GM18951 (cell line): ENCODE measurements around the gene C9orf50.

ENCODE experiments used
- POLR2A ChIP-seq: IDR thresholded peaks from 4 replicates; pipeline ENCODE4 v1.6.1; 2011; ENCODE audit warnings: mild to moderate bottlenecking; ENCODE audit not compliant: insufficient read length, insufficient read depth; ENCODE audit errors: extremely low read depth
- in situ Hi-C: fragments of 300-500 bp; cut with MboI; formaldehyde crosslinking; loops from one replicate; pipeline ENCODE4 v1.12.0; 2022; ENCODE audit warnings: low sequenced_read_pairs, mixed read lengths, inconsistent platforms; ENCODE audit not compliant: unreplicated experiment

C9orf50 gene

GRCh38 chr9:129582855-129583254, 38.0 kb downstream of the C9orf50 start:
- in situ Hi-C loops, result no loop called here

GRCh38 chr9:129581505-129582189, 39.3 kb downstream of the C9orf50 start:
- in situ Hi-C loops, result no loop called here
- no peak for TF ChIP-seq POLR2A

More at GRCh38 chr9:129582855-129583254, 38.0 kb downstream of the C9orf50 start:
- TF ChIP-seq POLR2A, result no peak

- no peak for TF ChIP-seq POLR2A
- in situ Hi-C loops, result no loop called here
These were observed 40.5 kb downstream of the C9orf50 start for GRCh38 chr9:129580211-129580915.

GRCh38 chr9:129579294-129579693, 41.6 kb downstream of the C9orf50 start:
- TF ChIP-seq POLR2A, result no peak
- in situ Hi-C loops, result no loop called here

- TF ChIP-seq POLR2A, result no peak
- in situ Hi-C loops, result no loop called here
These were observed 44.1 kb downstream of the C9orf50 start for GRCh38 chr9:129576546-129577543.

GRCh38 chr9:129575818-129576217, 45.1 kb downstream of the C9orf50 start:
- in situ Hi-C loops, result no loop called here
- TF ChIP-seq POLR2A, result no peak

GRCh38 chr9:129574911-129575585, 45.9 kb downstream of the C9orf50 start:
- no peak for TF ChIP-seq POLR2A
- in situ Hi-C loops, result no loop called here

GRCh38 chr9:129573977-129574376, 46.9 kb downstream of the C9orf50 start:
- TF ChIP-seq POLR2A, result no peak
- in situ Hi-C loops, result no loop called here

GRCh38 chr9:129572517-129572916, 48.4 kb downstream of the C9orf50 start:
- in situ Hi-C loops, result no loop called here

GRCh38 chr9:129572052-129572425, 48.9 kb downstream of the C9orf50 start:
- TF ChIP-seq POLR2A, result no peak
- in situ Hi-C loops, result no loop called here

More at GRCh38 chr9:129572517-129572916, 48.4 kb downstream of the C9orf50 start:
- TF ChIP-seq POLR2A, result no peak

- in situ Hi-C loops, result no loop called here
- TF ChIP-seq POLR2A, result no peak
These were observed 49.4 kb downstream of the C9orf50 start for GRCh38 chr9:129571298-129572051.
